ENCODE results near the gene ANO5. TPM values are rescaled to one million over a fixed set of nuclear protein-coding genes. Genes with fewer than 3 reads are reported as not detected.

Gene ANO5, protein sequence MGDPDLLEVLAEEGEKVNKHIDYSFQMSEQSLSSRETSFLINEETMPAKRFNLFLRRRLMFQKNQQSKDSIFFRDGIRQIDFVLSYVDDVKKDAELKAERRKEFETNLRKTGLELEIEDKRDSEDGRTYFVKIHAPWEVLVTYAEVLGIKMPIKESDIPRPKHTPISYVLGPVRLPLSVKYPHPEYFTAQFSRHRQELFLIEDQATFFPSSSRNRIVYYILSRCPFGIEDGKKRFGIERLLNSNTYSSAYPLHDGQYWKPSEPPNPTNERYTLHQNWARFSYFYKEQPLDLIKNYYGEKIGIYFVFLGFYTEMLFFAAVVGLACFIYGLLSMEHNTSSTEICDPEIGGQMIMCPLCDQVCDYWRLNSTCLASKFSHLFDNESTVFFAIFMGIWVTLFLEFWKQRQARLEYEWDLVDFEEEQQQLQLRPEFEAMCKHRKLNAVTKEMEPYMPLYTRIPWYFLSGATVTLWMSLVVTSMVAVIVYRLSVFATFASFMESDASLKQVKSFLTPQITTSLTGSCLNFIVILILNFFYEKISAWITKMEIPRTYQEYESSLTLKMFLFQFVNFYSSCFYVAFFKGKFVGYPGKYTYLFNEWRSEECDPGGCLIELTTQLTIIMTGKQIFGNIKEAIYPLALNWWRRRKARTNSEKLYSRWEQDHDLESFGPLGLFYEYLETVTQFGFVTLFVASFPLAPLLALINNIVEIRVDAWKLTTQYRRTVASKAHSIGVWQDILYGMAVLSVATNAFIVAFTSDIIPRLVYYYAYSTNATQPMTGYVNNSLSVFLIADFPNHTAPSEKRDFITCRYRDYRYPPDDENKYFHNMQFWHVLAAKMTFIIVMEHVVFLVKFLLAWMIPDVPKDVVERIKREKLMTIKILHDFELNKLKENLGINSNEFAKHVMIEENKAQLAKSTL
- 0.19 and 1.4 TPM in 2 replicates for total RNA-seq (2011; cell fraction: chromatin; rRNA removed; ENCODE audit: low replicate concordance)
- total RNA-seq (2011; cell fraction: nucleolus; rRNA removed): 0.17 and 0.79 TPM in 2 replicates
- total RNA-seq (2011; cell fraction: nucleoplasm; rRNA removed): 0.84 and 1.7 TPM in 2 replicates
- total RNA-seq (2014; rRNA removed): 0.20 and 0.27 TPM in 2 replicates
- 0.54 and 0.58 TPM in 2 replicates for total RNA-seq (2014; rRNA removed; fragmentation: Illumina TruSeq; extraction: Trizol)
- total RNA-seq (2015; rRNA removed; fragmentation: Illumina TruSeq; extraction: Trizol): 0.36 and 0.75 TPM in 2 replicates
- total RNA-seq (2021): 0.34 and 0.51 TPM in 2 replicates
- polyA plus RNA-seq (2011; rRNA removed): 0.03 and 0.33 TPM in 2 replicates
- polyA plus RNA-seq (2011; cell fraction: cytosol; rRNA removed): 0.18 TPM in 1 of 2 replicates, not detected in the other
- polyA plus RNA-seq (2011; cell fraction: nucleus; rRNA removed): 0.31 and 0.63 TPM in 2 replicates
- polyA plus RNA-seq (2012): 0.34 and 0.50 TPM in 2 replicates
- 0.22 and 0.28 TPM in 2 replicates for polyA plus RNA-seq (2014; fragmentation: Illumina TruSeq; extraction: Trizol)
- polyA plus RNA-seq (2014; fragmentation: Nextera tagmentation; extraction: Ambion mirVana): under 1 TPM; 0.23 to 0.24 TPM
- polyA plus RNA-seq (2014; rRNA removed): 0.16 and 0.42 TPM in 2 replicates
- polyA minus RNA-seq (2011; rRNA and poly(A)+ RNA removed): 0.12 and 0.84 TPM in 2 replicates
- 0.38 TPM in 1 of 2 replicates, not detected in the other for polyA minus RNA-seq (2011; cell fraction: cytosol; rRNA and poly(A)+ RNA removed)
- 0.27 and 0.44 TPM in 2 replicates for polyA minus RNA-seq (2011; cell fraction: nucleus; rRNA and poly(A)+ RNA removed)
- Bru-seq, nascent RNA: percentile 36 among the genes with signal in this experiment
- BruChase-seq, experiment 1, labeled RNA remaining after a 2-hour chase: percentile 43 among the genes with signal in this experiment
- BruChase-seq, experiment 2, labeled RNA remaining after a 6-hour chase: percentile 46 among the genes with signal in this experiment
- long read RNA-seq, experiment 1, partial matches to known transcripts: 0 of 1 reads
- long read RNA-seq, experiment 1, other reads (novel, unspliced or antisense): 1 of 1 reads
- long read RNA-seq, experiment 2: 0 reads
- long read RNA-seq, experiment 3: 0 reads

DNA sequence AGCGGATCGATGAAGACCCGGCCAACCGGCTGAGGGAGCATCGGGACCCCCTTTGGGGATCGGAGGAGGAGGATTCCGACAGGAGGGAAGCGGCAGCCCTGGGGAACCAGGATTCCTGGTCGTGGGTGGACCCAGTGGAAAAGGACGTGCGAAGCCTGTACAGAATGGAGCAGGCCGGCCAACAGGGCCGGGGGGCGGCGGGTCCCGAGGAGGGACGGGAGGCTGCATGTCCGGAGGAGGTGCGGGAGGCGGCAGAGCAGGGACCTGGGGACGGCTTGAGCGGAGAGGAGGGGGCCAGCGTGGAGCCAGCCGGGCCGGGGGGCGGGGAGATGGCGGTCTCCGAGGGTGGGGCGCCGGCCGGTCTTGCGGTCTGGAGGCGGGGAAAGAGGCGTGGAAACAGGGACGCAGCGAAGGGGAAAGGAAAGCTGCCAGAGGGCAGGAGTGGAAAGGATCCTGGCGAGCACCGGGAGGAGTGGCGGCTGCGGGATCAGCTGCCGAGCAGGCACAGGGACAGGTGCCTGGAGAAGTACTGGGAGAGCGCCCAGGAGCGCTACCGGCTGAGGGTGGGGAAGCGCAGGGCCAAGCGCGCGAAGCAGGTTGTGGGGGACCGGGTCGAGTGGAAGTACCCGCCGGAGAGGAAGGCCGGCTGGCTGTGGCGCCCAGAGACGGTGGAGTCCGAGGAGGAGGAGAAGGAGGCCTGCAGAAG, at the start of gene ANO5:
ANO5 (plus strand) TSS at position 444 of the 706 bp plus-strand sequence. CDS start 408 bp downstream, outside the sequence.
- peaks cover 0 to 13% of the 10 kb centered on the region in 2 experiments; a peak in 2 of 5 replicates for H3K4me1 ChIP-seq (replicated peaks in 1 of 2; ENCODE audit: control insufficient read depth in 2 of 2, insufficient read depth in 2 of 2, low read length in 2 of 2)
- intact Hi-C loops (cut with micrococcal nuclease) (no loop called here), in situ Hi-C loops (cut with MboI) (no loop called here)
- no peaks in the 10 kb centered on the region for H3K79me2 ChIP-seq (ENCODE audit: control insufficient read depth, insufficient read depth, low read length)
- no peaks in the 10 kb centered on the region for H3K36me3 ChIP-seq (ENCODE audit: control insufficient read depth, insufficient read depth, low read length)
- DNase-seq (ENCODE audit: extremely low read depth in 1 of 4, low spot score in 3 of 4) (peak; percentile 42 to 47 (median 43)), FAIRE-seq (no peak), ATAC-seq (peak; percentile 93)
- peak within 1 kb of the TSS; percentile 63 for H3K4me2 ChIP-seq (ENCODE audit: insufficient read depth, low read length)
- no peaks in the 10 kb centered on the region for H3K9me1 ChIP-seq (ENCODE audit: control insufficient read depth, insufficient read depth, low read length)
- no peaks in the 10 kb centered on the region for H3K27me3 ChIP-seq (ENCODE audit: control insufficient read depth in 2 of 2, insufficient read depth in 2 of 2, low read length in 2 of 2)
- ChIA-PET POLR2A (interaction anchor here (1.3 kb wide), 1 partner anchor 10 kb away, joined by 4 read pairs; no protein-coding TSS in a partner anchor), CTCF (ENCODE audit: low intra/inter-chr PET ratio) (no interaction called here)
- BruUV-seq (replicated peaks): no TSS peak
- no peaks in the 10 kb centered on the region for H3K9me3 ChIP-seq (replicated peaks; ENCODE audit: control insufficient read depth, insufficient read depth, low read depth, low read length)
- WGBS (ENCODE audit: insufficient coverage, low coverage, missing lambda C conversion rate): under 1% methylated on average over 17 of the region's 56 CpGs
- peak within 1 kb of the TSS; percentile 93 for H2AFZ ChIP-seq (ENCODE audit: low read depth, low read length)
- H3K9ac ChIP-seq (ENCODE audit: insufficient read depth in 1 of 2, low read depth in 2 of 2, low read length in 2 of 2): peak within 1 kb of the TSS; percentile 35 to 79; a peak in 3 of 4 replicates
- H3K4me3 ChIP-seq: peak within 1 kb of the TSS; percentile 46
- H3K27ac ChIP-seq (ENCODE audit: extremely low read depth, low read depth, low read length): no peak within 1 kb of the TSS
- no peaks in the 10 kb centered on the region for H4K20me1 ChIP-seq (replicated peaks; ENCODE audit: control insufficient read depth, insufficient read depth, low read length)
- TF ChIP-seq ZFX (CRISPR knock-in tag; IDR thresholded peaks at IDR 0.05): 0 out of 2 replicates have a peak, but pooled peaks have one; percentile 12
- no peak for TF ChIP-seq ZFP1 (CRISPR knock-in tag; IDR thresholded peaks at IDR 0.05)
- TF ChIP-seq ZNF316 (IDR thresholded peaks at IDR 0.05): peak; percentile 73
- TF ChIP-seq, protein P1, sequence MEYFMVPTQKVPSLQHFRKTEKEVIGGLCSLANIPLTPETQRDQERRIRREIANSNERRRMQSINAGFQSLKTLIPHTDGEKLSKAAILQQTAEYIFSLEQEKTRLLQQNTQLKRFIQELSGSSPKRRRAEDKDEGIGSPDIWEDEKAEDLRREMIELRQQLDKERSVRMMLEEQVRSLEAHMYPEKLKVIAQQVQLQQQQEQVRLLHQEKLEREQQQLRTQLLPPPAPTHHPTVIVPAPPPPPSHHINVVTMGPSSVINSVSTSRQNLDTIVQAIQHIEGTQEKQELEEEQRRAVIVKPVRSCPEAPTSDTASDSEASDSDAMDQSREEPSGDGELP (CRISPR knock-in tag; IDR thresholded peaks at IDR 0.05; ENCODE audit: borderline replicate concordance): 0 out of 2 replicates have a peak, but pooled peaks have one; percentile 19
- TF ChIP-seq JUN (IDR thresholded peaks at IDR 0.05; ENCODE audit: borderline replicate concordance, low read depth, low read length): no peak
- no peak for TF ChIP-seq JUN (CRISPR knock-in tag; IDR thresholded peaks at IDR 0.05; ENCODE audit: borderline replicate concordance)
- TF ChIP-seq ZNF263 (CRISPR knock-in tag; IDR thresholded peaks at IDR 0.05; ENCODE audit: borderline replicate concordance): peak; percentile 75
- no peak for TF ChIP-seq CBX2 (IDR thresholded peaks at IDR 0.05; ENCODE audit: insufficient read depth, low read length, poor library complexity, severe bottlenecking)
- TF ChIP-seq ATF4 (CRISPR knock-in tag; IDR thresholded peaks at IDR 0.05): 0 out of 2 replicates have a peak, but pooled peaks have one; percentile 29
- no peak for TF ChIP-seq TCF3 (CRISPR knock-in tag; IDR thresholded peaks at IDR 0.05)
- 0 out of 2 replicates have a peak, but pooled peaks have one; percentile 30 for TF ChIP-seq POLR2G (IDR thresholded peaks at IDR 0.05; ENCODE audit: low read depth, low read length)
- peak; percentile 43; the same call in 1 of the 2 replicates for TF ChIP-seq PHF8 (IDR thresholded peaks at IDR 0.05; ENCODE audit: borderline replicate concordance, low read length)
